ENCODE data around the gene WNT4.

GRCh38 chr1:22114083-22115012, 28.5 kb downstream of the WNT4 start:
- TF ChIP-seq CTCF (IDR thresholded peaks at IDR 0.05; ENCODE audit: low read length): no peak
- no peak for TF ChIP-seq EZH2 (IDR thresholded peaks at IDR 0.05; ENCODE audit: borderline replicate concordance, low read length)

Measured in OCI-LY1 (cell line).